DMS 273 (cell line): Measurements from ENCODE around the gene PEX10.

ENCODE experiments used
- DNase-seq: peaks from one replicate; lab custom pipeline; 2025; ENCODE audit not compliant: unreplicated experiment; lab: John Stamatoyannopoulos, UW

Gene PEX10

GRCh38 chr1:2354511-2355372 lies 57.6 kb downstream of the PEX10 start:
- no peak for DNase-seq
